HepG2 (cell line): ENCODE results near the gene KIAA2012. TPM values are rescaled to one million over a fixed set of nuclear protein-coding genes. Genes with fewer than 3 reads are reported as not detected.

Source experiments
- ATAC-seq: fragments of 200-7000 bp; cut with Tn5 transposase; 3 replicates; pipeline ENCODE4 v1.9.1; 2020; ENCODE audit warnings: mild to moderate bottlenecking, moderate library complexity
- BruUV-seq: library from RNA; stranded (reverse); fragments of 400-500 nt; replicated peaks from 2 replicates; lab custom pipeline; 2021; lab: Mats Ljungman, UMichigan
- CTCF ChIA-PET: fragments of 300-600 bp; formaldehyde crosslinking; extraction: SDS; loops from one replicate; lab custom pipeline; 2021; ENCODE audit warnings: low total read pairs, inconsistent platforms, low intra/inter-chr PET ratio; lab: Yijun Ruan, JAX
- POLR2A ChIA-PET: fragments of 350-600 bp; sonication (Branson Sonifier 250); formaldehyde crosslinking; loops from one replicate; lab custom pipeline; 2020; ENCODE audit warnings: antibody characterized with exemption, inconsistent platforms; lab: Yijun Ruan, JAX
- DNase-seq: peaks from one replicate; pipeline ENCODE4 v3.0.0-alpha.2; 2015; ENCODE audit warnings: low spot score
- FAIRE-seq: peaks from 3 replicates; lab custom pipeline; 2011; peaks lifted over from hg19 to GRCh38; lab: Jason Lieb, UNC
- H2AFZ ChIP-seq: one replicate; pipeline ENCODE4 v1.6.1; 2011; ENCODE audit warnings: low read length, inconsistent platforms
- H3K27ac ChIP-seq: fragments of 300-600 bp; 3 replicates; pipeline ENCODE4 v1.8.0; 2011; ENCODE audit warnings: mixed run types, mild to moderate bottlenecking, mixed read lengths, low read length, inconsistent platforms; ENCODE audit not compliant: insufficient read depth; ENCODE audit errors: extremely low read length
- H3K27me3 ChIP-seq, 2 experiments: fragments of 200-600 bp in 1 of 2; 2 replicates in 1 of 2; 3 replicates in 1 of 2; pipeline versions ENCODE4 v1.6.0 to v1.8.0; 2011; ENCODE audit warnings: low read length in 2 of 2, mild to moderate bottlenecking in 2 of 2, moderate library complexity in 2 of 2, inconsistent platforms in 1 of 2; ENCODE audit not compliant: insufficient read depth in 2 of 2, control insufficient read depth in 1 of 2
- H3K36me3 ChIP-seq, 2 experiments: fragments of 200-600 bp in 1 of 2; replicated peaks in 1 of 2; 2 replicates in 1 of 2; 3 replicates in 1 of 2; pipeline versions ENCODE4 v1.5.1 to v1.8.0; 2011; ENCODE audit warnings: low read length in 2 of 2, inconsistent platforms in 1 of 2; ENCODE audit not compliant: insufficient read depth in 2 of 2, control insufficient read depth in 1 of 2
- H3K4me1 ChIP-seq: 2 replicates; pipeline ENCODE4 v1.5.1; 2012; ENCODE audit warnings: low read length, inconsistent platforms; ENCODE audit not compliant: insufficient read depth
- H3K4me2 ChIP-seq: 2 replicates; pipeline ENCODE4 v1.6.0; 2011; ENCODE audit warnings: low read depth, low read length, inconsistent platforms
- H3K4me3 ChIP-seq, 3 experiments: fragments of 200-600 bp in 1 of 3; sonication (generic), shearing (Covaris generic) in 1 of 3; replicated peaks in 1 of 3; 2 replicates each; pipeline ENCODE4 v1.5.1; 2011 to 2016; ENCODE audit warnings: low read length in 3 of 3, inconsistent platforms in 2 of 3, low read depth in 2 of 3, mild to moderate bottlenecking in 2 of 3, control low read depth in 1 of 3, mixed read lengths in 1 of 3; ENCODE audit not compliant: insufficient read depth in 1 of 3
- H3K79me2 ChIP-seq: one replicate; pipeline ENCODE4 v1.6.1; 2011; ENCODE audit warnings: low read length, inconsistent platforms; ENCODE audit not compliant: insufficient read depth
- H3K9ac ChIP-seq: 2 replicates; pipeline ENCODE4 v1.6.0; 2011; ENCODE audit warnings: mild to moderate bottlenecking, low read depth, low read length, inconsistent platforms; ENCODE audit not compliant: insufficient read depth
- H3K9me3 ChIP-seq: 2 replicates; pipeline ENCODE4 v1.5.1; 2012; ENCODE audit warnings: mild to moderate bottlenecking, low read length
- H4K20me1 ChIP-seq: 2 replicates; pipeline ENCODE4 v1.6.0; 2011; ENCODE audit warnings: inconsistent platforms, mild to moderate bottlenecking, low read length, moderate library complexity; ENCODE audit not compliant: insufficient read depth
- ATRX ChIP-seq: sonication (generic); formaldehyde crosslinking; IDR thresholded peaks from 2 replicates; pipeline ENCODE4 v1.4.0; 2020; ENCODE audit warnings: missing genetic modification reagents, borderline replicate concordance
- CC2D1A ChIP-seq: sonication (generic); formaldehyde crosslinking; IDR thresholded peaks from 2 replicates; pipeline ENCODE4 v1.8.1; 2023; ENCODE audit warnings: mild to moderate bottlenecking, missing genetic modification reagents
- EP300 ChIP-seq, 3 experiments: sonication (generic) in 1 of 3; formaldehyde crosslinking in 1 of 3; IDR thresholded peaks; 2 replicates each; pipeline versions ENCODE4 v1.5.1 to v1.6.1; 2011 to 2020; ENCODE audit warnings: low read depth in 2 of 3, low read length in 2 of 3, borderline replicate concordance in 1 of 3, improper control_type of control experiment in 1 of 3, mild to moderate bottlenecking in 1 of 3, missing genetic modification reagents in 1 of 3, moderate library complexity in 1 of 3
- HIVEP1 ChIP-seq: sonication (generic); formaldehyde crosslinking; IDR thresholded peaks from 2 replicates; pipeline ENCODE4 v1.4.0; 2020; ENCODE audit warnings: mild to moderate bottlenecking, missing genetic modification reagents
- HNRNPLL ChIP-seq: fragments of 200-400 bp; formaldehyde crosslinking; IDR thresholded peaks from 2 replicates; pipeline ENCODE4 v1.6.1; 2017; ENCODE audit warnings: mild to moderate bottlenecking, low read depth, low read length; ENCODE audit not compliant: poor library complexity, severe bottlenecking
- IRF9 ChIP-seq: sonication (generic); formaldehyde crosslinking; IDR thresholded peaks from 2 replicates; pipeline ENCODE4 v1.8.0; 2022; ENCODE audit warnings: missing genetic modification reagents, mild to moderate bottlenecking, borderline replicate concordance
- NR2F6 ChIP-seq, 2 experiments: IDR thresholded peaks; 2 replicates each; pipeline ENCODE4 v1.6.1; 2016; ENCODE audit warnings: antibody characterized with exemption in 1 of 2, mild to moderate bottlenecking in 1 of 2
- NRL ChIP-seq: sonication (generic); formaldehyde crosslinking; IDR thresholded peaks from 2 replicates; pipeline ENCODE4 v1.5.0; 2020; ENCODE audit warnings: missing genetic modification reagents, mild to moderate bottlenecking, moderate library complexity, borderline replicate concordance
- POLR2G ChIP-seq: fragments of 200-400 bp; formaldehyde crosslinking; IDR thresholded peaks from 2 replicates; pipeline ENCODE4 v1.6.1; 2018; ENCODE audit warnings: mild to moderate bottlenecking, low read depth, low read length, moderate library complexity
- SIX4 ChIP-seq: sonication (generic); formaldehyde crosslinking; IDR thresholded peaks from 2 replicates; pipeline ENCODE4 v1.4.0; 2020; ENCODE audit warnings: missing genetic modification reagents
- TBL1XR1 ChIP-seq: fragments of 150-350 bp; IDR thresholded peaks from 2 replicates; pipeline ENCODE4 v1.6.1; 2014; ENCODE audit warnings: borderline replicate concordance, low read length; ENCODE audit not compliant: partially characterized antibody
- TRIM24 ChIP-seq: sonication (generic); formaldehyde crosslinking; IDR thresholded peaks from 2 replicates; pipeline ENCODE4 v1.8.0; 2022; ENCODE audit warnings: mild to moderate bottlenecking, missing genetic modification reagents
- ZNF20 ChIP-seq: sonication (generic); formaldehyde crosslinking; IDR thresholded peaks from 2 replicates; pipeline ENCODE4 v1.4.0; 2020; ENCODE audit warnings: mild to moderate bottlenecking, moderate library complexity, missing genetic modification reagents
- ZNF343 ChIP-seq: sonication (generic); formaldehyde crosslinking; IDR thresholded peaks from 2 replicates; pipeline ENCODE4 v1.4.0; 2020; ENCODE audit warnings: mild to moderate bottlenecking, missing genetic modification reagents
- ZNF460 ChIP-seq: sonication (generic); formaldehyde crosslinking; IDR thresholded peaks from 2 replicates; pipeline ENCODE4 v1.5.1; 2020; ENCODE audit warnings: missing genetic modification reagents, mild to moderate bottlenecking, borderline replicate concordance
- ZNF512 ChIP-seq: sonication (generic); formaldehyde crosslinking; IDR thresholded peaks from 2 replicates; pipeline ENCODE4 v1.4.0; 2020; ENCODE audit warnings: mild to moderate bottlenecking, missing genetic modification reagents
- ZNF746 ChIP-seq: sonication (generic); formaldehyde crosslinking; IDR thresholded peaks from 2 replicates; pipeline ENCODE4 v1.8.0; 2022; ENCODE audit warnings: mild to moderate bottlenecking, missing genetic modification reagents
- ZNF790 ChIP-seq: sonication (generic); formaldehyde crosslinking; IDR thresholded peaks from 2 replicates; pipeline ENCODE4 v1.8.0; 2022; ENCODE audit warnings: missing genetic modification reagents, mild to moderate bottlenecking, borderline replicate concordance
- ZNF839 ChIP-seq: sonication (generic); formaldehyde crosslinking; IDR thresholded peaks from 2 replicates; pipeline ENCODE4 v1.4.0; 2020; ENCODE audit warnings: missing genetic modification reagents, mild to moderate bottlenecking, borderline replicate concordance
- WGBS: methylation state at CpG from one replicate; pipeline ENCODE4 v1.1.6; 2017; ENCODE audit warnings: low lambda C conversion rate; 5-methylcytosine and 5-hydroxymethylcytosine counted together
- in situ Hi-C: cut with HindIII; loops from 2 replicates; pipeline ENCODE4 v1.10.0; 2017; ENCODE audit warnings: low pct_unique_long_range_greater_than_20kb; ENCODE audit not compliant: extremely low pct_ligation_motif_present
- intact Hi-C: fragments of 100-400 bp; cut with micrococcal nuclease; formaldehyde crosslinking; loops from one replicate; pipeline ENCODE4 v1.10.0; 2022; ENCODE audit not compliant: unreplicated experiment
- polyA plus RNA-seq, 8 experiments: library from polyadenylated mRNA; depleted of rRNA in 3 of 8; stranded (reverse) in 7 of 8; unstranded in 1 of 8; fragments of >200 nt; fragmentation: Illumina TruSeq in 4 of 8; extraction: Trizol in 4 of 8; gene quantifications; 2 replicates each; pipeline versions ENCODE4 v1.2.1 to v1.2.3, GENCODE V29; 2011 to 2016; ENCODE audit warnings: low read depth in 4 of 8, missing spikeins in 1 of 8, mixed read lengths in 1 of 8; ENCODE audit not compliant: insufficient read depth in 1 of 8
- total RNA-seq, 5 experiments: library from RNA; depleted of rRNA; stranded (reverse); fragments of >200 nt; fragmentation: Illumina TruSeq; extraction: Trizol; gene quantifications; 2 replicates each; pipeline ENCODE4 v1.2.3, GENCODE V29; 2016; ENCODE audit warnings: low read depth in 1 of 5
- TF ChIP-seq, protein P1 (sequence below): sonication (generic); formaldehyde crosslinking; IDR thresholded peaks from 2 replicates; pipeline ENCODE4 v1.5.1; 2020; ENCODE audit warnings: mild to moderate bottlenecking, missing genetic modification reagents, borderline replicate concordance

The KIAA2012 gene
- total and polyA plus RNA-seq, 2 of the 13 experiments (the other 11 are each of a cell fraction or from before 2014, with no cell fraction given) = not detected

GRCh38 chr2:202187570-202187969, 114.5 kb downstream of the KIAA2012 start:
- no TSS peak for BruUV-seq
- in situ Hi-C loops (loop anchor here (10.0 kb wide), 1 partner anchor 393 kb away; no protein-coding TSS in a partner anchor), intact Hi-C loops (no loop called here)
- Histone ChIP-seq H2AFZ (no peak overlapping the region), H3K9ac (no peak overlapping the region), H4K20me1 (no peaks in the 10 kb centered on the region), H3K27me3 (no peaks in the 10 kb centered on the region), H3K9me3 (no peaks in the 10 kb centered on the region), H3K4me2 (no peak overlapping the region), H3K27ac (no peak overlapping the region), H3K79me2 (no peaks in the 10 kb centered on the region), H3K4me3 (no peak overlapping the region), H3K4me1 (peaks cover 42% of the 10 kb centered on the region), H3K36me3 (no peaks in the 10 kb centered on the region)
- DNase-seq = peak; percentile 66
- peak; percentile 71 for ATAC-seq
- CTCF ChIA-PET = no interaction called here
- FAIRE-seq = no peak
- WGBS = 0% methylated on average over 1 of the region's 1 CpG
- POLR2A ChIA-PET = no interaction called here
- TF ChIP-seq ZNF746 (CRISPR knock-in tag) (no peak), TBL1XR1 (no peak), NRL (CRISPR knock-in tag) (no peak), ZNF512 (no peak), HNRNPLL (no peak), ZNF343 (CRISPR knock-in tag) (no peak), EP300 (IDR thresholded peaks at IDR 0.05; ENCODE audit: low read depth in 2 of 2, low read length in 2 of 2) (peak in 1 of 2 experiments; percentile 20; a peak in 1 of 4 replicates), EP300 (CRISPR knock-in tag; IDR thresholded peaks at IDR 0.05; ENCODE audit: borderline replicate concordance) (no peak), ZNF20 (CRISPR knock-in tag) (no peak), SIX4 (CRISPR knock-in tag) (no peak), ZNF460 (CRISPR knock-in tag) (no peak), POLR2G (no peak), NR2F6 (IDR thresholded peaks at IDR 0.05) (no peak), NR2F6 (CRISPR knock-in tag; IDR thresholded peaks at IDR 0.05) (peak; percentile 17; the same call in 1 of the 2 replicates), ZNF790 (no peak), ATRX (no peak), CC2D1A (CRISPR knock-in tag) (no peak), ZNF839 (CRISPR knock-in tag) (no peak), IRF9 (no peak), HIVEP1 (no peak), TRIM24 (CRISPR knock-in tag) (no peak)
- TF ChIP-seq, protein P1, sequence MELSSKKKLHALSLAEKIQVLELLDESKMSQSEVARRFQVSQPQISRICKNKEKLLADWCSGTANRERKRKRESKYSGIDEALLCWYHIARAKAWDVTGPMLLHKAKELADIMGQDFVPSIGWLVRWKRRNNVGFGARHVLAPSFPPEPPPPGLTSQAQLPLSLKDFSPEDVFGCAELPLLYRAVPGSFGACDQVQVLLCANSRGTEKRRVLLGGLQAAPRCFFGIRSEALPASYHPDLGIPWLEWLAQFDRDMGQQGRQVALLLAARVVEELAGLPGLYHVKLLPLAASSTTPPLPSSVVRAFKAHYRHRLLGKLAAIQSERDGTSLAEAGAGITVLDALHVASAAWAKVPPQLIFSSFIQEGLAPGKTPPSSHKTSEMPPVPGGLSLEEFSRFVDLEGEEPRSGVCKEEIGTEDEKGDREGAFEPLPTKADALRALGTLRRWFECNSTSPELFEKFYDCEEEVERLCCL (CRISPR knock-in tag) = no peak
